Neutrophil (primary cell): ENCODE measurements around the gene IDH2.

ENCODE experiments used
- H3K27ac ChIP-seq: fragments of 200-600 bp; sonication (generic); 2 replicates; pipeline ENCODE4 v1.5.1; 2016; ENCODE audit warnings: mild to moderate bottlenecking, moderate library complexity
- H3K27me3 ChIP-seq: fragments of 200-600 bp; sonication (generic); 2 replicates; pipeline ENCODE4 v1.6.0; 2016; ENCODE audit warnings: mild to moderate bottlenecking
- H3K36me3 ChIP-seq: fragments of 200-600 bp; sonication (generic); 2 replicates; pipeline ENCODE4 v1.5.1; 2017
- H3K4me1 ChIP-seq, 2 experiments: fragments of 200-600 bp in 1 of 2; sonication (generic) in 1 of 2; 1 replicate in 1 of 2; 2 replicates in 1 of 2; pipeline versions ENCODE4 v1.5.1 to v1.6.1; 2013 to 2016; ENCODE audit warnings: low read depth in 1 of 2, low read length in 1 of 2, mild to moderate bottlenecking in 1 of 2, moderate library complexity in 1 of 2; ENCODE audit not compliant: control insufficient read depth in 1 of 2, insufficient read depth in 1 of 2
- H3K4me3 ChIP-seq, 2 experiments: fragments of 200-600 bp in 1 of 2; sonication (generic) in 1 of 2; 1 replicate in 1 of 2; 2 replicates in 1 of 2; pipeline ENCODE4 v1.5.1; 2013 to 2016; ENCODE audit warnings: low read depth in 1 of 2, low read length in 1 of 2, mild to moderate bottlenecking in 1 of 2, moderate library complexity in 1 of 2
- H3K9me3 ChIP-seq: fragments of 200-600 bp; sonication (generic); 2 replicates; pipeline ENCODE4 v1.5.1; 2016
- CTCF ChIP-seq: fragments of 200-600 bp; sonication (generic); IDR thresholded peaks from 2 replicates; pipeline ENCODE4 v1.5.1; 2016; ENCODE audit warnings: antibody characterized with exemption

The IDH2 gene

GRCh38 chr15:90046289-90046688, 56.0 kb downstream of the IDH2 start:
- no peaks in the 10 kb centered on the region for H3K9me3 ChIP-seq
- no peak overlapping the region for H3K4me3 ChIP-seq
- peak overlapping the region; percentile 78 for H3K27ac ChIP-seq
- peaks cover 53 to 57% of the 10 kb centered on the region in 2 experiments for H3K4me1 ChIP-seq
- H3K27me3 ChIP-seq = no peaks in the 10 kb centered on the region
- TF ChIP-seq CTCF = no peak
- no peaks in the 10 kb centered on the region for H3K36me3 ChIP-seq

GRCh38 chr15:90044916-90045371, 57.3 kb downstream of the IDH2 start:
- no peak overlapping the region for H3K4me3 ChIP-seq
- peaks cover 66 to 71% of the 10 kb centered on the region in 2 experiments for H3K4me1 ChIP-seq
- no peak for TF ChIP-seq CTCF
- H3K36me3 ChIP-seq = no peaks in the 10 kb centered on the region
- no peaks in the 10 kb centered on the region for H3K27me3 ChIP-seq
- H3K27ac ChIP-seq = peak overlapping the region; percentile 73
- no peaks in the 10 kb centered on the region for H3K9me3 ChIP-seq

- Histone ChIP-seq H3K4me3 (no peak overlapping the region), H3K27me3 (no peaks in the 10 kb centered on the region), H3K9me3 (no peaks in the 10 kb centered on the region), H3K27ac (peak overlapping the region; percentile 73), H3K36me3 (no peaks in the 10 kb centered on the region), H3K4me1 (peaks cover 74 to 78% of the 10 kb centered on the region in 2 experiments)
- no peak for TF ChIP-seq CTCF
Measured at GRCh38 chr15:90044191-90044590, 58.1 kb downstream of the IDH2 start.

- no peaks in the 10 kb centered on the region for H3K36me3 ChIP-seq
- peaks cover 80 to 84% of the 10 kb centered on the region in 2 experiments for H3K4me1 ChIP-seq
- H3K4me3 ChIP-seq = no peak overlapping the region
- TF ChIP-seq CTCF = no peak
- peak overlapping the region; percentile 73 for H3K27ac ChIP-seq
- H3K9me3 ChIP-seq = no peaks in the 10 kb centered on the region
- H3K27me3 ChIP-seq = no peaks in the 10 kb centered on the region
Measured at GRCh38 chr15:90043530-90044010, 58.7 kb downstream of the IDH2 start.

GRCh38 chr15:90042766-90043529, 59.3 kb downstream of the IDH2 start:
- Histone ChIP-seq H3K4me3 (no peak overlapping the region), H3K27ac (peak overlapping the region; percentile 73), H3K9me3 (no peaks in the 10 kb centered on the region), H3K27me3 (no peaks in the 10 kb centered on the region), H3K4me1 (peaks cover 86 to 91% of the 10 kb centered on the region in 2 experiments), H3K36me3 (no peaks in the 10 kb centered on the region)
- no peak for TF ChIP-seq CTCF
